Measurements from ENCODE around the gene SPATA12.
"Not testable (repeated sequence)": the region's sequence is repeated elsewhere in the genome, so short reads cannot be mapped to it uniquely, and the experiment has no call there.

Gene SPATA12

GRCh38 chr3:57083266-57083995, 23.0 kb downstream of the SPATA12 start:
- DNase-seq (ENCODE audit: low spot score): not testable (repeated sequence)

GRCh38 chr3:57085211-57085610, 24.7 kb downstream of the SPATA12 start:
- no peak for DNase-seq (ENCODE audit: low spot score)

- no peak for DNase-seq (ENCODE audit: low spot score)
Observed at GRCh38 chr3:57086201-57086600, 25.7 kb downstream of the SPATA12 start.

- no peak for DNase-seq (ENCODE audit: low spot score)
Observed at GRCh38 chr3:57087361-57088092, 27.1 kb downstream of the SPATA12 start.

- DNase-seq (ENCODE audit: low spot score): no peak
Observed at GRCh38 chr3:57088503-57088902, 28.0 kb downstream of the SPATA12 start.

GRCh38 chr3:57089043-57089442, 28.6 kb downstream of the SPATA12 start:
- no peak for DNase-seq (ENCODE audit: low spot score)

- peak; percentile 64 for DNase-seq (ENCODE audit: low spot score)
Observed at GRCh38 chr3:57091521-57092273, 31.2 kb downstream of the SPATA12 start.

- DNase-seq (ENCODE audit: low spot score): no peak
Observed at GRCh38 chr3:57093489-57093888, 33.0 kb downstream of the SPATA12 start.

GRCh38 chr3:57093971-57094535, 33.6 kb downstream of the SPATA12 start:
- DNase-seq (ENCODE audit: low spot score): peak; percentile 40

GRCh38 chr3:57094575-57094974, 34.1 kb downstream of the SPATA12 start:
- DNase-seq (ENCODE audit: low spot score): peak; percentile 53

GRCh38 chr3:57095363-57095762, 34.9 kb downstream of the SPATA12 start:
- no peak for DNase-seq (ENCODE audit: low spot score)

- DNase-seq (ENCODE audit: low spot score): no peak
Observed at GRCh38 chr3:57097536-57097935, 37.1 kb downstream of the SPATA12 start.

- DNase-seq (ENCODE audit: low spot score): no peak
Observed at GRCh38 chr3:57098418-57099310, 38.2 kb downstream of the SPATA12 start.

GRCh38 chr3:57100046-57100695, 39.7 kb downstream of the SPATA12 start:
- DNase-seq (ENCODE audit: low spot score): peak; percentile 79

GRCh38 chr3:57105585-57105984, 45.1 kb downstream of the SPATA12 start:
- no peak for DNase-seq (ENCODE audit: low spot score)

GRCh38 chr3:57108684-57109083, 48.2 kb downstream of the SPATA12 start:
- no peak for DNase-seq (ENCODE audit: low spot score)

- no peak for DNase-seq (ENCODE audit: low spot score)
Observed at GRCh38 chr3:57109437-57110199, 49.2 kb downstream of the SPATA12 start.

GRCh38 chr3:57110214-57110613, 49.8 kb downstream of the SPATA12 start:
- no peak for DNase-seq (ENCODE audit: low spot score)

- DNase-seq (ENCODE audit: low spot score): no peak
Observed at GRCh38 chr3:57110798-57111197, 50.3 kb downstream of the SPATA12 start.

- DNase-seq (ENCODE audit: low spot score): no peak
Observed at GRCh38 chr3:57112206-57112605, 51.7 kb downstream of the SPATA12 start.

Measured in GM03348 (cell line).